Germinal center (tissue), 1 donor: ENCODE measurements around the gene FIBCD1.
"Not testable (repeated sequence)": the region's sequence is repeated elsewhere in the genome, so short reads cannot be mapped to it uniquely, and the experiment has no call there.

ENCODE experiments used
- DNase-seq: peaks from one replicate; pipeline ENCODE4 v3.0.0; 2012; ENCODE audit warnings: mixed read lengths, low spot score

Gene FIBCD1

DNA sequence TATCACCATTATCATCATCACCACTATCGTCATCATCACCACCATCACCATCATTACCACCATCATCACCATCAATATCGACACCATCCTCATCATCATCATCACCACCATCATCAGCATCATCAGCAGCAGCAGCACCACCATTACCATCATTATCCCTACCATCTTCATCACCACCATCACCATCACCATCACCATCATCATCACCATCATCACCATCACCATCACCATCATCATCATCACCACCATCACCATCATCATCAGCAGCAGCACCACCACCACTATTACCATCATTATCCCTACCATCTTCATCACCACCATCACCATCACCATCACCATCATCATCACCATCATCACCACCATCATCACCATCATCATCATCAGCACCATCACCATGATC, 15.9 kb upstream of the FIBCD1 start:
- not testable (repeated sequence) for DNase-seq

DNA sequence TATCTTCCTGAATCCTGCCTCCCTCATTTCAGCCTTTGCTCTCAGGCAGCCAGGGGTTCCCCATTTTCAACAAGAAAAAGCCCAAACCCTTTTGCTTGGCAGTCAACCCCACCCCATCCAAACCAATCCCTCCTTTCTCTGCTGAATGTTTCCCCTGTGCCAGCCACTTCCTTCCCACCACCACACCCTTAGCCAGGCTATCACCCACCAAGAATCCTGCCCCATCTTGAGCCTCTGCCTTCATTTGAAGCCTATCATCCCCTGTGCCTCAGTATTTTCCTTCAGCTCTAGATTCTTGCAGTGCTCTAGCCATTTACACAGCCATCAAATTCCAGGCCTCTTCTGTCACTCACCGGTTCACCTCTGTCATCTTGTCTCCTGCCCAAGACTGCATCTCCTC, 15.3 kb upstream of the FIBCD1 start:
- no peak for DNase-seq

DNA sequence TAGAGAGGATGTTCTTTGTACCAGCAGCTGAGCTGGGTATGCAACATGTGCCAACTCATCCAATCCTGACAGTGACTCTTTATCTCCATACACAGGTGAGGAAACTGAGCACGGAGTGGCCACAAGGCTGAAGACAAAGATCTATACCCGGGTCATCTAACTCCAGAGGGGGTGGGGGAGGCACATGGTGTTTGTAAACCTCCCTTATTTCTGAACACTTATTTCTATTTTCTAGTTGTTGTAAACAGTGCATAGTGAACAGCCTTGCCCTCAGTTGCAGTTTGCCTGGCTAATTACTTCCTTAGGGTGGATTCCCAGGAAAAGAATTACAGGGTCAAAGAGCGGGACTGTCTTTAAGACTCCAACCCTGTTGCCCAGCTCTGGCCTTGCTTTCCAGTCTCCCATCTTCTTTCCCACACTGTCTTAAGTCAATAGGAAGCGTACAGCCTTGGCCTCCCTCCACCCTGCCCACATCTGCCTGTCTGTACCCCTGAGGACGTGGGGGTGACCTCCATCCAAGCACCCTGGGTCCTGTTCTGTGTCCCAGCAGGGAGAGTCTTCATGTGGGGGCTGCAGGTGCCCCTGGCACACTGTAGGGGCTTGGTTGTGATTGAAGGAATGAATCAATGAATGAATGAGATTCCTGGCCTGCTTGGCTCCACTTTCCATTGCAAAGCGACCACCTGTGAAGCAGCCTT, 13.2 kb upstream of the FIBCD1 start:
- no peak for DNase-seq

DNA sequence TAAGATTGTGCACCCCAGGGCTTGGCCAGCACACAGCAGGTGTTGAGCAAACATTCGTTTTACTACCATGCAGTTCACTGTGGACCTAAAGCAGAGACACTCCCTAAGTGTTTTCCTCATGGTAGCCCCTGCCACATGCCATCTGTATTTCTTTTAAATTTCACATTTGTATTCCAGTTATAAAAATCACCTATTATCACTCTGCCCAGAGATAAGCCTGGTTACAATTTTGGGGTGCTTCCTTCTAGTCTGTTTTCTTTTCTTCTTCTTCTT, 10.9 kb upstream of the FIBCD1 start:
- DNase-seq: no peak

DNA sequence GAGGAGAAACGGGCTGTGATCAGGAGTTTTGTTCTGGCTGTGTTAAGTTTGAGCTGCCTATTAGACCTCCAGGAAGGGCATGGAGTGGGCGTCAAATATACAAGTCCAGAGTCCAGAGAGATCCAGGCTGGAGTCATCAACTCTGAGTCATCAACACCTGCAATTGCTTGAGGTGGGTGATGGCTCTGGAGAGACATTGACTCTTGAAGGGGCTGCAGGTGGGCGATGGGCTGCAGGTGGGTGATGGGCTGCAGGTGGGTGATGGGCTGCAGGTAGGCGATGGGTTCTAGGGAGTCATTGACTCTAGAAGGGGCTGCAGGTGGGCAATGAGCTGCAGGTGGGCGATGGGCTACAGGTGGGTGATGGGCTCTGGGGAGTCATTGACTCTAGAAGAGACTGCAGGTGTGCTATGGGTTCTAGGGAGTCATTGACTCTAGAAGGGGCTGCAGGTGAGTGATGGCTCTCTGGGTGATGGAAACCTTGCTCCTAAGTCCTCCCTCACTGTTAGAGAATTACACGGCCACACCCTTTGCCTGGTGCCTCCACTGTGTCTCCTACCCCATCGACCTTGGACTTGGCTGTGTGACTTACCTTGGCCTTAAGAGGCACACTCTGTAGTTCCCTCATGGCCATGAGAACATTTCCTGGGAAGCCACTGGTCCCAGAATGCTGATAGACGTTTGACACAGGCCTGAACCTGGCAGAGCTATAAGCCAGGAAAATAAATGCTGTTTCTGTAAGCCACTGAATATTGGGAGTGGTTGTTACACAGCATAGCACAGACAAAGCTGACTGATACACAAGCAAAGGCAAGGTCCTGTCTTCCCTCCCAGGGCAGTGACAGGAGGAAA, 10.4 kb upstream of the FIBCD1 start:
- no peak for DNase-seq

DNA sequence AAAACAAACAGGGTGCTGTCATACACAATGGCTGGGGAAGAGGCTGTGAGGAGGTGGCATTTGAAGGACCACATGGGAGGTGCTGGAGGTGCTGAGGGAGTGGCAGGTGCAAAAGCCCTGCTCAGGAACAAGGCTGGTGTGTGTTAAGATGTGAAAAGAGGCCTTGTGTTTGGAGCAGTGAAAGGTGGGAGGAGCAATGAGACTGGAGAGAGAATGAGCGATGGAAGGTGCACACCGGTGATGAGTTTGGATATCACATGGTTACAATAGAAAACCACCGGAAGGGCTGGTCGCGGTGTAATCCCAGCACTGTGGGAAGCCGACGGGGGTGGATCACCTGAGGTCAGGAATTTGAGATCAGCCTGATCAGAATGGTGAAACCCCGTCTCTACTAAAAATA, 9.2 kb upstream of the FIBCD1 start:
- no peak for DNase-seq

DNA sequence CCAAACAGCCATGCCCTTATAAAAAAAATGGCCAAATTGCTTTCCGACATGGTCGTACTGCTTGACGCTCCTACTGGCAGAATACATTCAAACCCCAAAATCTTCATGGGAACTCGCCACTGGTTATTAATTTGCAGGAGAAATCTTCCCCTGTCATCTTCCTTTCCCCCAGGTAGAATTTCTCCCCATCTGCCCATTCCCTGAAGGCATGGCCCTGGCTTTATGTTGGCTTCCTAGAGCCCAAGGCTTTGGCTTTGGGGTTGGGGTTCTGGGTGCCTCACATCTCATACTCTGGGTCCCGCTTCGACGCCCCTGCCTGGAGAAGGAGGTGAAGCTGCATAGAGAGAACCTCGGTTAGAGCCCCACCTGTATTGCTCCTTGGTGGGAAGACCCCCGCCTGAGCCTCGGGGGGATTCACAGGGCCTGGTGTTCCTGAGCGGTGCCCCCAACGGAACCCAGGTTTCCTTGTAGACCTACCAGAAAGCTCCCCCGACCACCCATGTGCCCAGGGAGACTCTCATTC, 8.6 kb upstream of the FIBCD1 start:
- no peak for DNase-seq

DNA sequence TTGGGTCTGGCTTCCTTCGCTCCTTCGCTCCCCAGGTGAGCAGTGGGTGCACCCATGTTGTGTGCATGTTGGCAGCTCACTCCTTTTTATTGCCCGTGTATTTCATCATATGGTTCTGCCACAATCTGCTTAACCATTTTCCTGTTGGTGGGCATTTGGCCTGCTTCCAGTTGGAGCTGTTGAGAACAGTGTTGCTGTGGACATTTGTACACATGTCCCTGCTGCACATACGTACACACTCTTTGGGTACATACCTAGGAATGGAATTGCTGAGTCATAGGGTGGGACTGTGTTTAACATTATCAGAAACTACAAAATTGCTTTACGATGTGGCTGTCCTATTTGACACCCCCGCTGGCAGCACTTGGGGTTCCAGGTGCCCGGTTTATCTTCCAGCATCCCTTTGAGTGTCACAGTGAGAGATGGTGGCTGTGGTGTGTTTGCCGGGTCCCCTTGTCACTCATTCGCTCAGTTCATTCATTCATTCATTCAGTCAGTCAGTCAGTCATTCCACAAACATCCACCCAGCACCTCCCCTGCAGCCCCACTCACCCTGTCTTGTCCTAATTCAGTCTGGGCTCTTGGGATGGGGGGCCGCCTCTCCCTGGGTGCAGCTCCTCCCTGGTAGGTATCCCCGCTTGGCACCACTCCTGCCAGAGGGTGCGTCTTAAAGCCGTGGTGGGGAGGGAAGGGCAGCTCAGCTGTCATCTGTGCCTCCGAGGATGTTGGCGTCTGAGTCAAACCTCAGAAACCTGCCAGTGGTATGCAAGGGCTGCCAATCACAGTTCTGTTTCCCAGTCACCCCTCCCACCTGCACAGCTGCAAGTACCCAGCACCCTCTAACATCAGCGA, 7.9 kb upstream of the FIBCD1 start:
- DNase-seq: no peak

DNA sequence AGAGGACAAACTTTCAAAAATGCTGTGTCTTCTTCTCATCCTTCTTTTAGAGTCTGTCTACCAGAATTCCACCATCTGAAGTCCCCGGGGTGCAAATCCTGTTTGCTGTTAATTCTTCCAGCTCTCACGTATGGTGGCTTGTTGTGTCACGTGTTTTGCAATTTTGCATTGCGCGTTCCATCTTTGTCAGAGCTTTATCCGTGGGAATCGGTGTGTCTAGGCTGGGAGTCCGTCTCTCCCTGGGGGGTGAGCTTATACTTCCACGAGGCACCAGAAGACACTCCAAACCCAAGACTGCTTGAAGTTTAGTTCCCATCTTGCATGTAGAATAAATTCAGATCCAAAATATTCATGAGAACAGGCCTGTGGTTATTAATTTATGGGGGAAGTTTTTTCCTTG, 6.1 kb upstream of the FIBCD1 start:
- DNase-seq: no peak

DNA sequence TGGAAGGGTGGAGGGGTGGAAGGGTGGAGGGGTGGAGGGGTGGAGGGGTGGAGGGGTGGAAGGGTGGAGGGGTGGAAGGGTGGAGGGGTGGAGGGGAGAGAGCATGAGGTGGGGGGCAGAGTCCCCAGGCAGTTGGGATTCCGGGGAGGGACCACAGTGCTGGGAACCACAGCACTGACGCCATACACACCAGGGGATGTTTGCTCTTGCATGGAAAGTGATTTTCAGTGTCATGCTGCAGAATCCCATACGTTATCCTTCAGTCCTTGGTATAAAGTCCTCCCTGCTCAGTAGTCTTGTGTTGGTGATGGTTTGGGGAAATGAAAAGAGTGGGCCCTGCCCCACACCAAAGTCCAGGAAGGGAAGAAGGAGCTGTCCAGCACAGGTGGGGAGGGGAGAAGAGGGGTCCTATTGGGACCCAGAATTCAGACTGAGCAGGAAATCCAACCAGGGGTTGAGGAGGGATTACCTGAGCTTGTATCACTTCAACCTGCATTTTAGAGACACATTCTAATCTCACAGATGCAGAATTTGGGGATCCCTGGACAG, 5.5 kb upstream of the FIBCD1 start:
- DNase-seq: no peak

DNA sequence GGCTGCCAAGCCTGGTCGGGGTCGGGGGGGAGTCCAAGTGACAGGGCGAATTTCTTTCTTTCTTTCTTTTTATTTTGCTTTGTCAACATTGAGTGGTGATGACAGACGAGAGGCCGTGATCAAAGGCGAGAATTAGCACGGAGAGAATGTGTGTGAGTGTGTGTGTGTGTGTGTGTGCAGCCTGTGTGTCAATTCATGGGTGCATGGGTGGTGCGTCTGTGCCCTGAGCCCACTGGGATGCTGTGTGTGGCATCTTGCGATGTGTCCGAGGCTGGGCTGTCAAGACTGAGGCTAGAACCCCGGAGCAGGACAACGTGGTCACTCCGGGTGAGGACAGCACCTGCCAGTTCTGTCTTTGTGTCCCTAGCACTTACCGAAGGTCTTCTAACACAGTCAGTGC, 4.7 kb upstream of the FIBCD1 start:
- no peak for DNase-seq

DNA sequence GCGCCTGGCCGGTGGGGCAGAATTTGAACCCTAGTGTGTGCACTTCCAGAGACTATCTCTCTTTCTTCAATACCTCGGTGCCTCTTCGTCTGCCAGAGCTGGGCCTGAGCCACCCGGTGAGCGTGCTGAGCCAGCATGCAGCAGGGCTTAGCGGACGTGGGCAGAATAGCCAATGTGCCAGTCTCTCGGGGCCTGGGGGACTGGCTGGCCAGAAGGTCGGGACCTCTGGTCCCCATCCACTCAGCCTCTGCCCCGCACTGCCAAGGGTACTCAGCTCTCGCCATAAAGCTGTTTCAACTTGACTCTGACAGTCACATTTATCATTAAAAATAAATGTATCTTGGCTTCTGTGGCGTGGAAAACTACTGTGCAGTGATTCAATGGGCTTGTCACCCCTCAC, 4.2 kb upstream of the FIBCD1 start:
- no peak for DNase-seq

DNA sequence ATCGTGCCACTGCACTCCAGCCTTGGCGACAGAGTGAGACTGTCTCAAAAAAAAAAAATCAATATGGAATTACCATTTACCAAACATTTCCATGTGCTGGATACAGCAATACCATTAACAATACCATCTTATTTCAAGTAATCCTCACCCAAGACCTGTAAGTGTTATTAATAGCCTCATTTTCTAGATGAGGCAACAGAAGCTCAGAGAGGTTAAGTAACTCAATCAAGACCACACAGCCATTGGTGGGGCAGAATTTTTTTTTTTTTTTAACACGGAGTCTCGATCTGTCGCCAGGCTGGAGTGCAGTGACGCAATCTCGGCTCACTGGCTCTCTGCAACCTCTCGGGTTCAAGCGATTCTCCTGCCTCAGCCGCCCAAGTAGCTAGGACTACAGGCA, 3.6 kb upstream of the FIBCD1 start:
- DNase-seq: no peak

DNA sequence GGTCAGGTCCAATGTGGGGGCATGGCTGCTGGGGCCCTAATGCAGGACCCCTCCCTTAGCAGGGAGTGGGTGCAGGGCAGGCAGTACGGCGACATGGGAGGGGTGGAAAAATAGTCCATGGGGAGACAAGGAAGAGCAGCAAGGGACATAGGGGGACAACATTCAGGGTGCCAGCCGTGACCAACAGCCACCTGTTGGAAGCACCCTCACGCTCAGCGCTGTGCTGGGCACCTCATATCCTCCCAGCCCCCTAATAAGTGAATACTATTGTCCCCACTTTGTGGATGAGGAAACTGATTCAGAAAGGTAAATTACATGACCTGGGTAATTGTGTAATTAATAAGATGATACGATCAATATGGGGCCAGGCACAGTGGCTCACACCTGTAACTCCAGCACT, 3.0 kb upstream of the FIBCD1 start:
- no peak for DNase-seq

DNA sequence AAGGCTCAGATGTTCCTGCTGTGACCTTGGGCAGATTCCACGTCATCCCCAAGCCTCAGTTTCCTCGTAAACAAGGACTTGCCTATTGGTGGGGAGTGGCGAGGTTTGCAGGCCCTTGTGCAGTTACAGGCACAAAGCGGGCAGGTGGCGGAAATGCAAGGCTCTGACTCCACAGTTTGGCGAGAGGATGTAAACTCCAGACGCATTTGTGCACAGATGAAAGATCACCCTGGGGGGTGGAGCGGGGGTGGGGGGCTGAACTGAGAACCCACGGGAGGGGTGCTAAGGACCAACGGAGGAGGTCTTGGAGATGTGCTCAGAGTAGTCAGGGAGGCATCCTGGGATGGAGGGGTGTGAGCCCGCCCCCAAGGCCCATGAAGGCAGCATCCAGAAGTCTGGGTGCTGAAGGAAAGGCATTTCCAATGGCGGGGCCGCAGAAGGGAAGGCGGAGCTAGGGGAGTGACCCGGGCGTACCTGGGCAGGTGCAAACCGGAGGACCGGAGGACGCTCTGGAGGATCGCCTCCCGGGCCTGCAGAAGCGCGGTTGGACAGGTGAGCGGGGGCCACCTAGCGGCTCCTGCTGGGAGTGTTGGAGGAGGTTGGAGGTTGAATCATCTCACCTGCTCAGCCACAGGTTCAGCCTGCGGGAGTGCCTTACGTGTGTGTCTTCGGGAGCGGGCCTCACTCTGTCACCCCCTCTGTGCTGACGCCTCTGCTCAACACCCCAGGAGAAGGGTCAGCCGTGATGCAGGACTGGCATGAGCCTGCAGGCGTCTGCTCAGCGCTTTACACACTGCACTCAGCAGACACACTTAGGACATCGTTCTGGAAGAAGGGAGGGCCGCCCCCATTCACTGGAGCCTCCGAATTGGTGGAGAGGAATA, 1.9 kb upstream of the FIBCD1 start:
- DNase-seq: peak; percentile 81

DNA sequence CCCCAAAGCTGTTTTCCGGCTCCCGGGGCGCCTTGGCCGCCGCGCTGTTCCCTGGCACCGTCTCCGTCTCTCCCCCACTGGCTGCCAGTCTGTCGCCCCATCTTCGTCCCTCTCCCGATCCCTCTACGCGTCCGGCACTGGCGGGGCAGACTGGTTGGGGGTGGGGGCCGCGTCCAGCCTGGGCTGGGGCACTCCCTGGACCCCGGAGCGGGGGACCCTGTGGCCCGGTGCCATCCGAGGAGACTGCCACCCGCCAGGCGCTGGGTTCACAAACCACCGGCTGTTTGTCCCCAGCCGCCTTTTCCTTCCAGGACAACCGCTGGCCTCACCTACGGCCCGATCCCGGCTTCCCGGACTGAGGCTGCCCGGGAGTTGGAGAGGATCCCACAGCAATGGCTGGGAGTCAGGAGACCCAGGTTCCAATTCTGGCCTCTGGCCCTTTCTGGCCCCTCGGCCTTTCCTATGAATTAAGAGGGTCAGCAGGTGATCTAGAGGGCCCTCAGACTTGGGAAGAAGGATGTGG, 1.0 kb upstream of the FIBCD1 start:
- DNase-seq: no peak

DNA sequence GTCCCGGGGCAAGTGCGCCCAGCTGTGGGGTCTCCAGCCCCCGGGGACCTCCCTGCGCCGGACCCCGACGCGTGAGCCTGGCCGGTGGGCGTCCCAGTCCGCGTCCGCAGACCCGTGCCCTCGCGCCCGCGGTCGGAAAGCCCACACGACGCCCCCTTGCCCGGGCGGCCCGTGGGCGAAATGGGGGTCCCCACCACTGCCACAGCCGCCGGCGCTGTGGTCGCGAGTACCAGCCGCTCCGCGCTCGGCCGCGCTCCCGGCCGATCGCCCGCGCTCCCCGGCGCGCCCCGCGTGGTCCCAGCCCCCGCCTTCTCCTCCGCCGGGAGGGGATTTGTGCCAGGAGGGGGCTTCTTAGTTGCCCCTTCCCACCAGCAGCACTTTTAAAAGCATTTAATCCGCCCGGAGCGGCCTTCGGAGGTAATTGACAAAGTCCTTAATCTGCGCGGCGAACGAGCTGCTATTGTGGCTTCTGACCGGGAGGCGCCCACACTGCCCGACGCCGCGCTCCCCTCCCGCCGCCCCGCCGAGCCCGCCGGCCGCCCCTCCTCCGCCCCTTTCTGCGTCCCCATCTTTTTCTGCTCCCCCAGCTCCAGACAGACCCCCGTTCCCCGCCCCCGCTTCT, 469 bp upstream of the FIBCD1 start:
- DNase-seq: peak; percentile 32

DNA sequence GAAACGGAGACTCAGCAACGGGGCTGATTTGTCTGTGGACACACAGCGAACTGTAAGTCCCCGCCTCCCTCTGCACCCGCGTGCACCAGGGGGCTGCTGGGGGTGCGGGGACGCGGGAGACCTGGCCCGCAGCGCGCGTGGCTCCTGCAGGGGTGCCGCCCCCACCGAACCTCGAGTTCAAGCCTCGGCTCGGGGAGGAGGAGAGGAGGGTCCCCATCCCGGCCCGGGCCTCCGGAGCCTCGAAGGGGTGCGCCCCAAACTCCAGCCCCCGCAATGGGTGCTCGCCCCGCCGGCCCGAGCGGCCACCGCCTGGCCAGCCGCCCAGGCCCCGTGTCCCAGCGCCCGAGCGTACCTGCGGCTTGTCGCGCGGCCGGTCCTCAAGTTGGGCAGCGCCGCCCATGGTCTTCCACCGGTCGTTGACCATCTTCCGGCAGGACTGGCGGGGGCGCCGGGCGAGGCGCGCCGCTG, 829 bp downstream of the FIBCD1 start:
- no peak for DNase-seq

DNA sequence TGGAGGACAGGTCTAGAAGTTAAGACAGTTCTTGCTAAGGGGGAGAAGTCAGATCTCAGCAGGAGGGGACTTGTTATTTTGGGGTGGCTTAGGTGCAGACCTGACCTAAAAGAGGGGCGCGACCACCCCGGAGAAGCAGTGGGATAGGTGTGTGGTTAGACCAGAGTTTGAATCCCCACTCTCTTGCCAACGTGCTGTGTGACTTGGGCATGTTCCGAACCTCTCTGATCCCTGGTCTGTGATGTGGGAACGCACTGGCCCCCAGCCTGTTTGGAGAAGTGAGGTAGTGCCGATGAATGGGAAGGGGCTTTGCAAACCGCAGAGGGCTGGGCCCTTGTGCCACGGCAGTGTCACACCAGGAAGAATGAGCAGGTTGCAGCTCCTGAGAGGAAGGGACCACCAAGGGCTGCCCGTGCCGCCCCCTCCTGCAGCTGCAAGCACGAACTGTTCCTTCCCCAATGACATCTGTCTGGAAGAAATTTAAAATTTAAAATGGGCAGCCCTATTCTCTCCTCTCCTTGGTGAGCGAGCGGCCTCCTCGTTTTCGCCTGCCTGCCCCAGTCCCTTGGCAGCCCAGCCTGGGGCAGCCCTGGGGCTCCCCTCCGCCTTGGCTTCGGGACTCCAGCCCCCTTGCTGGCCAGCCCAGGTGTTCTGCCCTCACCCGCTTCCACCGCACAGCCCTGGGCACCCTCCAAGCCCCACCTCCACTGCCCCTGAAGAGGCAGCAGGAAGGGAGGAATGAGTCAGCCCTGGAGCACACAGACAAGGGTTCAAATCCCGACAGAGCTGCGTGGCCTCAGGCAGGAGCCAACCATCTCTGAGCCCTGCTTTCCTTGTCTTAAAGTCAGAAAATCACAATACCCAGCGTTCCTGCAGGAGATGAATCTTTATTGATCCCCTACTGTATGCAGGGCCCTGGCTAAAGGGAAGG, 1.6 kb downstream of the FIBCD1 start:
- DNase-seq: no peak
